ENCODE data around the gene BTD.
"Not testable (repeated sequence)": the region's sequence is repeated elsewhere in the genome, so short reads cannot be mapped to it uniquely, and the experiment has no call there.

BTD gene

DNA sequence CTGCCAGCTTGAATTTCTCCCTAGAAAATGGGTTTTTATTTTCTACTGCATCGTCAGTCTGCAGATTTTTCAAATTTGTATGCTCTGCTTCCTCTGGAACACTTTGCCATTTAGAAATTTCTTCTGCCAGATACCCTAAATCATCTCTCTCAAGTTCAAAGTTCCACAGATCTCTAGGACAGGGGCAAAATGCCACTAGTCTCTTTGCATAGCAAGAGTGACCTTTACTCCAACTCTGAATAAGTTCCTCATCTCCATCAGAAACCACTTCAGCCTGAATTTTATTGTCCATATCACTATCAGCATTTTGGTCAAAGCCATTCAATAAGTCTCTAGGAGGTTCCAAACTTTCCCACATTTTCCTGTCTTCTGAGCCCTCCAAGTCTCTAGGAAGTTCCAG, 3.0 kb downstream of the BTD start:
- not testable (repeated sequence) for DNase-seq

- no peak for DNase-seq
Observed at GRCh38 chr3:15606434-15606891, 4.9 kb downstream of the BTD start.

GRCh38 chr3:15610082-15610759, 8.7 kb downstream of the BTD start:
- no peak for DNase-seq

- DNase-seq: no peak
Observed at GRCh38 chr3:15611018-15611417, 9.5 kb downstream of the BTD start.

GRCh38 chr3:15612001-15612400, 10.5 kb downstream of the BTD start:
- DNase-seq: no peak

GRCh38 chr3:15614958-15615357, 13.4 kb downstream of the BTD start:
- DNase-seq: no peak

GRCh38 chr3:15616053-15616452, 14.5 kb downstream of the BTD start:
- DNase-seq: no peak

DNA sequence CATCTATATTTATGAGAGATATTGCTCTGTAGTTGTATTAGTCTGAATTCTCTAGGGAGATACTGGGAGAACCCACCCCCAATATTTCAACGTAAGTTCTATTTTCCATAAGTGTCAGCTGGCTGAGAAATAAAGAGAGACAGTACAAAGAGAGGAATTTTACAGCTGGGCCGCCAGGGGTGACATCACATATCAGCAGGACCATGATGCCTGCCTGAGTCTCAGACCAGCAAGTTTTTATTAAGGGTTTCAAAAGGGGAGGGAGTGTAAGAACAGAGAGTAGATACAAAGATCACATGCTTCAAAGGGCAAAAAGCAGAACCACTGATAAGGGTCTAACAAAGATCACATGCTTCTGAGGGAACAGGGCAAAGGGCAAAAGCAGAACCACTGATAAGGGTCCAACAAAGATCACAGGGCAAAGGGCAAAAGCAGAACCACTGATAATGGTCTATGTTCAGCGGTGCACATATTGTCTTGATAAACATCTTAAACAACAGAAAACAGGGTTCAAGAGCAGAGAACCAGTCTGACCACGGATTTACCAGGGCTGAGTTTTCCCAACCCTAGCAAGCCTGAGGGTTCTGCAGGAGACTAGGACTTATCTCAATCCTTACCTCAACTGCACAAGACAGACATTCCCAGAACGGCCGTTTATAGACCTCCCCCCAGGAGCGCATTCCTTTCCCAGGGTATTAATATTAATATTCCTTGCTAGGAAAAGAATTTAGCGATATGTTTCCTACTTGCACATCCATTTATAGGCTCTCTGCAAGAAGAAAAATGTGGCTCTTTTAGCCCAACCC, 18.3 kb downstream of the BTD start:
- not testable (repeated sequence) for DNase-seq

- DNase-seq: no peak
Observed at GRCh38 chr3:15623535-15624440, 22.2 kb downstream of the BTD start.

DNA sequence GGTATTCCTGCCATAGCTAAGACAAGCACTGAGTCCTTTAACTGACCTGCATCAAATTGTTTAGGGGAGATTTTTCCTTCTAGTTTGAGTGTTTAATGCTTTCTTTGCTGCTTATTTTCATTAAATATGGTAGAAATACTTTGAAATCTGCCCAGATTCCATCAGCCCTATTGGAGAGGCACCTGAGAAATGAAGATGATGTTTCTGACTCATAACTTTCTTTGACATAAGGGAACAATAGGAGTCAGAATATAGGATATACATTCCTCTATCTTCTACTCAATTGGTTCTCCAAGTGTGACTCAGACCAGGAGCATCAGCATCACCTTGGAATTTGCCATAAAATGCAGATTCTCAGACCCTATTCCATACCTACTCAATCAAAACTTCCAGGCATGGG, 27.4 kb downstream of the BTD start:
- DNase-seq: no peak

- no peak for DNase-seq
Observed at GRCh38 chr3:15629860-15630597, 28.5 kb downstream of the BTD start.

GRCh38 chr3:15630646-15631350, 29.3 kb downstream of the BTD start:
- DNase-seq: no peak

DNA sequence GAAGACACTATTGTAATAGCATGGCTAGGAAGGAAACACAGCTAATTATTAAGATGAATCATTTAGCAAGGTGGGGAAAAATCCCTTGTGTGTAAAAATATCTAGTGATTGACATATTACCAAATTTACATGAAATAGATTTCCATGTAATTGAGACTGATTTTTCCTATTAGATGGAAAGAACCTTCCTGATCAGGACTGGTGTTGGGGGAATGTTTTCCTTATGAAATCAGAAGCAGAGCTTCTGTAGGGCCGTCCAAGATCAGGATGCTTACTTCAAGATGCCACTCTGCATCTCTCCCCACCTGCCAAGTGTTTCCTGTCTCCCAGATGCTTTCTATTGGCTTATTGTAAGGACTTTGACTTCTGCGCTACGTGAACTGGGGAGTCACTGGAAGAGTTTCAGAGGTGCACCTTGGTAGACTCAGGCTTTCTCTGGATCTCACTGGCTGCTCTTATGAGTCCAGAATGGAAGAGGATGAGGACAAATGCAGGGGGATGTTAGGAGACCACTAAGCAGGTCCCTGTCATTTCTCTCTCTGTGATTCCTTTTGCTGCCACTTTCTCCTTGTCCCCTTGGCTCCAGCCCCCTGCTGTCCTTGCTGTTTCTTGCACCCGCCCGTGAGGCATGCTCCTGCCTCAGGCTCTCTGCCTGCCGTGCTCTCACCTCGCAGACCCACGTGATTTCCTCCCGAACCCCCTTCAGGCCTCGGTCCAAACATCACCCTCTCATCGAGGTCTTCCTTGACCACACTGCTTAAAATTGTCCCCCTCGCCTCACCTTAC, 30.1 kb downstream of the BTD start:
- no peak for DNase-seq

- DNase-seq: no peak
Observed at GRCh38 chr3:15632212-15632580, 30.7 kb downstream of the BTD start.

DNA sequence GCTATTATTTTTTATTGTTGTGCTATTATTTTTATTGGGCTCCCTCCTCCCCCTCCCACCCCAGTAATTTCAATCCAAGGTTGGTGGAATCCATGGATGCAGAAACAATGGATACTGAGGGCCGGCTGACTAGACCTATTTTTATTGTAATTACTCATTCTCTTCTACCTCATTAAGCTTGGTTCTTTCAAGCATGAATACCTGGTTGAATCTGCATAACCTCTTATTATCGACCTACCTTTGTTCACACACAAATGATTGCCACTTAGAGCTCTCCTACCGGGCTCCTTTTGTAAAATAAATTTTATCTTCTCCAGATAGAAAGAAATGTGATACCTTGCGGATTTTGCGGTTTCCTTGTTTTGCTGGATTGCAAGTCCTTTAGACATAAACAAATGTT, 31.6 kb downstream of the BTD start:
- no peak for DNase-seq

DNA sequence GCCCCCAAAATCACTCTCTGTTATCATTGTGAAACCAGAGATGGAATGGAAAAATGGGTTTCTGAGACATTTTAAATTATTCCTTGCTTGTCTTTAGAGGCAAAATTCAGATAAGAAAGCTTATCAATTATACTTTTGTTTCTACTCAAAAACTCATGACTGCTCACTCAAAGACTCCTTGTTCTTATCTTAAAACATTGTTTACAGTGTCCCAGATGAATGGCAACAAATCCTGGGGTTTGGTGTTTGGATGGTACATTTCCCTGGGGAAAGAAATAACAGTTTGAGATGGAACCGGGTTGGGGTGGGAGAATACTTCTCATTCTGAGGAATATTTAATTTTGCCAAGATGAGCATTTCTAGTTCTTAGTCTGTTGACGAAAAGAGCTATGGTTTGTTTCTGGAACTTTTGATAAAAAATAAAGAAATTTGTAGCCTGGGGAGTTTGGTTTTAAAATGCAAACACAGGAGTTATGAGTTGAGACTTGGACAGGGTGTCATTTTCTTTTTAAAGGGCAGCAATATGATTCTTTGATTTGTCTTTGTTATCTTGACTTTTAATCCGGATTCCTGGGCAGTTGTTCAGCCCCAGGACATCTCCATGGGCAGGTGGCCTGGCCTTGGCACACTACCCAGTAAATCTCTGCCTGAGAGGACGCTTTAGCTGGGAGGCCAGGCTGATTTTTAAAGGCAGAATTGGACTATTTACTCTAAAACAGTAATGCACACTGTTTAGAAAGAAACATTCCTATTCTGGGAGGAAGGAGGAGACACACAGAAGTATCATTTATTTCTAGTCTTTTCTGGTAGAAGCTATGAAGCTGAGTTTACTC, 32.4 kb downstream of the BTD start:
- DNase-seq: no peak

DNA sequence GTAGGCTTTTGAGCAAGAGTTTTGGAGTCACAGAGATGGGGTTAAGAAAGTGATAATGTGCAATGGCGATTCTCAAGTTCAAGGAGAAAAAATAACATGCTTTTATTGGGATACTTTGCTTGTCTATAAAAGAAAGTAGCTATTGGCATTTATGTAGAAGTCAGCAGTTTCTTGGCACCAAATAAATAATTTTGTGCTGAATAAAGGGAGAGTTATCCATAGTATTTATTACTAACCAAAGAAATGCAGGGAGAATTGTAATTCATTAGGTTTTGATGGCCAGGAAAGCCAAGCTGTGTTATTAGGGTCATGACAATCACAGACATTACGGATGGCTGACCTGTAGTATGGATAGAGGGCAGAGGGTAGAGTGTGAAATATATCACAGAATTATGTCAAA, 33.1 kb downstream of the BTD start:
- no peak for DNase-seq

- no peak for DNase-seq
Observed at GRCh38 chr3:15635121-15635661, 33.6 kb downstream of the BTD start.

DNA sequence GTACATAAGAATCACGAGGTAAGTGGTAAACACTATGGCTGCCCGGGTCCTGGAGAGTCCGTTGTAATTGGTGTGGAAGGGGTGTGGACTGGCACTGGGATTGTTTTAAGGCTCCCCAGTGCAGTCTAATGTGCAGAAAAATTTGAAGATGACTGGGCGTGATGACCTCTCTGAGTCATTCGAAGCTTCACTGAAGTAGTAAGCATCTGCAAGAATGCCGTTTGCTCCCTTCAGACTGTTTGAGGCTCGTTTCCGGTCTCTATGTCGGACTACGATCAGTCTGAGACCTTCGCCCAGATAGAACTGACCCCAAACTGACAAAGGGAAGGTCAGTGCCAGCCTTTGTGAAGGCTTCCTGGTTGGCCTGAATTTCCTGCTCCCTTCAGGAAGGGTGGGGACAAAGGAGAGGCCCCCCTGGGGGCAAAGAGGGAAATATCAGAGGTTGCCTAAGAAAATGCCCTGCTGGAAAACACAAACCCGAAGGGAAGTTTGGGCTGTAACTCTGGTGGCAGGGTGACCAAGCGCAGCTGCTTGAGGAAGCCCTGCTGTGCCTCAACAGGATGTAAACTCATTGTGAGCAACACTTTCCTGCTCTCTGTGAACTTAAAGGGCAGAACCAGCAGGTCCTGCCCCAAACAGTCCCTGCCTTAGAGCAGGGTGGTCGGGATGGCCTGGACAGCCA, 34.6 kb downstream of the BTD start:
- peak; percentile 67 for DNase-seq

Measured in activated CD8-positive, alpha-beta memory T cell treated with anti-CD3 and anti-CD28 coated beads for 24 hours (primary cell).